Mammary epithelial cell (primary cell): ENCODE data around the gene CEP295NL.

Experiments
- EZH2 ChIP-seq: IDR thresholded peaks from 2 replicates; pipeline ENCODE4 v1.6.1; 2012; ENCODE audit warnings: low read length, inconsistent platforms, borderline replicate concordance
- TF ChIP-seq, protein P1 (sequence below), 2 donors: IDR thresholded peaks in 1 of 2; conservative IDR thresholded peaks in 1 of 2; 2 replicates each; pipeline ENCODE4 v1.5.1; 2011 to 2012; ENCODE audit warnings: inconsistent platforms in 2 of 2, low read length in 2 of 2, mild to moderate bottlenecking in 2 of 2, control low read depth in 1 of 2, low read depth in 1 of 2; ENCODE audit not compliant: insufficient read depth in 1 of 2; ENCODE audit errors: extremely low read depth in 1 of 2

GRCh38 chr17:78896091-78896833 lies 6.7 kb downstream of the CEP295NL start:
- TF ChIP-seq, protein P1, sequence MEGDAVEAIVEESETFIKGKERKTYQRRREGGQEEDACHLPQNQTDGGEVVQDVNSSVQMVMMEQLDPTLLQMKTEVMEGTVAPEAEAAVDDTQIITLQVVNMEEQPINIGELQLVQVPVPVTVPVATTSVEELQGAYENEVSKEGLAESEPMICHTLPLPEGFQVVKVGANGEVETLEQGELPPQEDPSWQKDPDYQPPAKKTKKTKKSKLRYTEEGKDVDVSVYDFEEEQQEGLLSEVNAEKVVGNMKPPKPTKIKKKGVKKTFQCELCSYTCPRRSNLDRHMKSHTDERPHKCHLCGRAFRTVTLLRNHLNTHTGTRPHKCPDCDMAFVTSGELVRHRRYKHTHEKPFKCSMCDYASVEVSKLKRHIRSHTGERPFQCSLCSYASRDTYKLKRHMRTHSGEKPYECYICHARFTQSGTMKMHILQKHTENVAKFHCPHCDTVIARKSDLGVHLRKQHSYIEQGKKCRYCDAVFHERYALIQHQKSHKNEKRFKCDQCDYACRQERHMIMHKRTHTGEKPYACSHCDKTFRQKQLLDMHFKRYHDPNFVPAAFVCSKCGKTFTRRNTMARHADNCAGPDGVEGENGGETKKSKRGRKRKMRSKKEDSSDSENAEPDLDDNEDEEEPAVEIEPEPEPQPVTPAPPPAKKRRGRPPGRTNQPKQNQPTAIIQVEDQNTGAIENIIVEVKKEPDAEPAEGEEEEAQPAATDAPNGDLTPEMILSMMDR (conservative IDR thresholded peaks at IDR 0.05 in 1 of 2, IDR thresholded peaks at IDR 0.05 in 1 of 2; ENCODE audit: extremely low read depth in 1 of 2, insufficient read depth in 1 of 2, low read depth in 1 of 2, low read length in 2 of 2), result no peak
- TF ChIP-seq EZH2, result no peak
